GM18873 (cell line): Measurements from ENCODE around the gene PUM2.

Source experiments
- ATAC-seq: cut with Tn5 transposase; IDR thresholded peaks from one replicate; pipeline ENCODE4 v1.9.1; 2021; ENCODE audit warnings: mild to moderate bottlenecking, moderate library complexity, moderate number of reproducible peaks; ENCODE audit not compliant: unreplicated experiment, low FRiP score

PUM2 gene

DNA sequence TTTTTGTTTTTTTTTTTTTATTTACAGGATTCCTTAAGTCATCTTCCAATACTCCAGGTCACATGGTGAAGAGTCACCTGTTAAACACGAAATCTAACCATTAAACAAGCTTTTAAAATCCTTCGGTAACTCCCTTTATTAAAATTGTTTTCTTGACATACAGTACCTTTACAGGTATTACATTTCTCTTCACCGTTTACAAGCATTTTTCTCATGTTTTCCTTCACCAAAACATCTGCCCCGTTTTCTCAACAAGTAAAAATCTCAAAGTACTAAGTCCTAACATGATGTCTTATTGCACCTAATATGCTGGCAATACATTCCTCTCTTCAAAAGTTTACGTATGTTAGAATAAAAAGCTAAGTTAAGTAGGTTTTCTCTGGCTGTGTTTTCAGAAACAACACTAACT, 1.1 kb downstream of the PUM2 start:
- ATAC-seq = no peak

- no peak for ATAC-seq
These were observed 2.1 kb downstream of the PUM2 start for GRCh38 chr2:20348542-20348941.

GRCh38 chr2:20346565-20347381, 3.9 kb downstream of the PUM2 start:
- no peak for ATAC-seq

- no peak for ATAC-seq
These were observed 7.5 kb downstream of the PUM2 start for GRCh38 chr2:20343128-20343527.

- ATAC-seq = no peak
These were observed 11.6 kb downstream of the PUM2 start for GRCh38 chr2:20339012-20339411.

DNA sequence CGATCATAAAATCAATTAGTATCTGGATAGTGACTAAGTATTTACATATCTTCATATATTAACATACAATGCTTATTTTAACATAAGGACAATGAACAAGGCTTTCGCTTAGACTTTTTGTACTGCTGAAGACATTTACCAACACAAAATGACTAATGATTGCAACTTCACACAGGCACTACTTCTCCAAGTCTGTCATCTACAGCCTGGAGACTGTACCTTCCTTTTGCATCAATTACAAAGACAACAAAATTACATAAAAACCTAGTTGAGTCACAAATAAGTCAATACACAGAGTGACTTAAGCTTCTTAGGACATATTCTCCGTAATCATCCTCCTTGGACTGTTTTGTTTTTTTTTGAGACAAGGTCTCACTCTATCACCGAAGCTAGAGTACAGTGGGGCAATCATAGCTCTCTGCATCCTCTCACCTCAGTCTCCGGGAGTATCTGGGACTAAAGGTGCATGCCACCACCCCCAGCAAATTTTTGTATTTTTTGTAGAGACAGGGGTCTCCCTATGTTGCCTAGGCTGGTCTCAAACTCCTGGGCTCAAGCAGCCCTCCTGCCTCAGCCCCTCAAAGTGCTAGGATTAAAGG, 15.9 kb downstream of the PUM2 start:
- ATAC-seq = no peak

DNA sequence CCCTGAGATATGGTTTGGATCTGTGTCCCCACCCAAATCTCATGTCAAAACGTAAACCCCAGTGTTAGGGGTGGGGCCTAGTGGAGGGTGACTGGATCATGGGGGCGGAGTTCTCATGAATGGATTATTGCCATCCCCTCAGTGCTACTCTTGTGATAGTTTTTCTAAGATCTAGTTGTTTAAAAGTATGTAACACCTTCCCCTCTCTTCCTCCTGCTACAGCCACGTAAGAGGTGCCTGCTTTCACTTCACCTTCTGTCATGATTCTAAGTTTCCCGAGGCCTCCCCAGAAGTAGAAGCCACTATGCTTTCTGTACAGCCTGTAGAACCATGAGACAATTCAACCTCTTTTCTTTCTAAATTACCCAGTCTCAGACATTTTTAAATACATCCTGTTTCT, 16.9 kb downstream of the PUM2 start:
- no peak for ATAC-seq

DNA sequence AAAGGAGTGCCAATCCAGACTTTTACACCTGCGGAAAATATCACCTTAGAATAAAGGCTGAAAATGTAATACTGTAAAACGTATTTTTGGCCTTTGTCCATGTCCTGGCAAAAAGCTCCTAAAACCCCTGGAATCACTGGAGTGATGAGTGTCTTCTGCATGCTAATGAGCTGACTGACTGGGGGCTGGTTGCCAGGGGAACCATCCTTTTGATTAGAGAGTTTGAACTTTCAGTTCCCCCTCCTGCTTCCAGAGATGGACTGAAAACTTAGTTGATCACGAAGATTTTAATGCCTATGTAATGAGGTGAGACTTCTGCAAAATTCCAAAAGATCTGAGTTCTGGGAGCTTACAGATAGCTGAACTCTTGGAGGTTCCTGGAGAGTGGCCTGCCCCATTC, 20.5 kb downstream of the PUM2 start:
- ATAC-seq = no peak

DNA sequence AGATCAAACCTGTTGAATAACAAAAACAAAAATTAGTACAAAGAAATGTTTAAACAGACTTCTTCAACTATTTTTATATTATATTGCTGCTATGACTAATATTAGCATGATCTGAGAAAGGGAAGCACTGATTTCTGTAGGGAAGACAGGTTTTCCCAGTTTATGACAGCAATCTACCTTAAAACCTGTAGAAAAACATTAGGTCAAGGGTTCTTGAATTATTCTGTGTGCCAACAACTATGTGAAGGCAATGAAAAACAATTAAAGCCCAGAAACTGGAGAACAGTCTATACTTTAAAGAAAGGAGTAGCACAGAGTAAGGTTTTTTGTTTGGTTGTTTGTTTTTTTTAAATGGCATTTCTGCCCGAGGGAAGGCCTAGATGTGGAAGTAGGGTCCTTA, 23.3 kb downstream of the PUM2 start:
- no peak for ATAC-seq

GRCh38 chr2:20326163-20326780, 24.4 kb downstream of the PUM2 start:
- ATAC-seq = peak; percentile 71

DNA sequence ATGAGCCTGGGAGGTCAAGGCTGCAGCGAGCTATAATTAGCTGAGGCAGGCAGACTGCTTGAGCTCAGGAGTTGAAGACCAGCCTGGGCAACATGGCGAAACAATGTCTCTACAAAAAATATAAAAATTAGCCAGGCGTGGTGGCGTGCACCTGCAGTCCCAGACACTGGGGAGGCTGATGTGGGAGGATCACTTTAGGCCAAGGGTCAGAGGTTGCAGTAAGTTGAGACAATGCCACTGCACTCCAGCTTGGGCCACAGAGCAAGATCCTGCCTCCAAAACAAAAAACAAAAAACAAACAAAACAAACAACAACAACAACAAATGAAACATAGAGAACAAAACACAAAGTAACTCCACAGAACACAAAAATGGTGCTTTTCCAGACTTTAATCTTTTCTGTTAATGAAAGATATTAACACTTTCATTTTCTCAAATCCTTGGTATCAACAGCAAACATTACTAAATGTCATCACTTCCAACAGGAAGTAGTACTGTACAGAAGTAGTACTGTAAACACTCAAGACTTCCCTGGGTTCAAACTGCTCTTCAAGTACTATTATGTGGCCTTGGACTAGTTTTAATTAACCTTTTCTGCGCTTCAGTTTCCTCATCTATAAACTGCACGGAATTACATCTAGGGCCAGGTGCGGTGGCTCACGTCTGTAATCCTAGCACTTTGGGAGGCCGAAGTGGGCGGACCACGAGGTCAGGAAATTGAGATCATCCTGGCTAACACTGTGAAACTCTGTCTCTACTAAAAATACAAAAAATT, 27.9 kb downstream of the PUM2 start:
- ATAC-seq = no peak

DNA sequence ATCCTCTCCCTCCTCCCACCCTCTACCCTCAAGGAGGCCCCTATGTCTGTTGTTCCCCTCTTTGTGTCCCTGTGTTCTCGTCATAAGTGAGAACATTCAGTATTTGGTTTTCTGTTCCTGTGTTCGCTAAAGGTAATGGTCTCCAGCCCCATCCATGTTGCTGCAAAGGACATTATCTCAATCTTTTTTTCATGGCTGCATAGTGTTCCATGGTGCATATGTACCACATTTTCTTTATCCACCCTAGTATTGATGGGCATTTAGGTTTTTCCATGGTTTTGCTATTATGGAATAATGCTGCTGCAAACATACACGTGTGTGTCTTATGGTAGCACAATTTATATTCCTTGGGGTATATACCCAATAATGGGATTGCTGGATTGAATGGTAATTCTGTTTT, 33.0 kb downstream of the PUM2 start:
- ATAC-seq = no peak

DNA sequence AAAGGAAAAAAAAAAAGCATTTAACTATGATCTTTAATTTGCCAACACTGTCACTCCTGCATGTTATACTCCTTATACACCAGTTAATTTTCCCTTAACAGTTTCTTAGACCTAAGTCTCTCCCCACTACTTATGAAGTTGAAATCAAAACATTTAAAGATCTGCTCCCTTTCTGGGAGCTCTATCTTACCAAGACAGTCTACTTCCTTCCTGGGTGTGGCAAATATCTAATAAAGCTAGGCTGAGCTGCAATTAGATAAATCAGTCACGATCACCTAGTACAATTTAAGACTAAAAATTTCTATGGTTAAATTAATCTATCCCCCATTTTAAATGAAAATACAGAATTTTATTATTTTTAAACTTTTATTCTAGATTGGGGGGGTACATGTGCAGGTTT, 33.4 kb downstream of the PUM2 start:
- ATAC-seq = no peak

DNA sequence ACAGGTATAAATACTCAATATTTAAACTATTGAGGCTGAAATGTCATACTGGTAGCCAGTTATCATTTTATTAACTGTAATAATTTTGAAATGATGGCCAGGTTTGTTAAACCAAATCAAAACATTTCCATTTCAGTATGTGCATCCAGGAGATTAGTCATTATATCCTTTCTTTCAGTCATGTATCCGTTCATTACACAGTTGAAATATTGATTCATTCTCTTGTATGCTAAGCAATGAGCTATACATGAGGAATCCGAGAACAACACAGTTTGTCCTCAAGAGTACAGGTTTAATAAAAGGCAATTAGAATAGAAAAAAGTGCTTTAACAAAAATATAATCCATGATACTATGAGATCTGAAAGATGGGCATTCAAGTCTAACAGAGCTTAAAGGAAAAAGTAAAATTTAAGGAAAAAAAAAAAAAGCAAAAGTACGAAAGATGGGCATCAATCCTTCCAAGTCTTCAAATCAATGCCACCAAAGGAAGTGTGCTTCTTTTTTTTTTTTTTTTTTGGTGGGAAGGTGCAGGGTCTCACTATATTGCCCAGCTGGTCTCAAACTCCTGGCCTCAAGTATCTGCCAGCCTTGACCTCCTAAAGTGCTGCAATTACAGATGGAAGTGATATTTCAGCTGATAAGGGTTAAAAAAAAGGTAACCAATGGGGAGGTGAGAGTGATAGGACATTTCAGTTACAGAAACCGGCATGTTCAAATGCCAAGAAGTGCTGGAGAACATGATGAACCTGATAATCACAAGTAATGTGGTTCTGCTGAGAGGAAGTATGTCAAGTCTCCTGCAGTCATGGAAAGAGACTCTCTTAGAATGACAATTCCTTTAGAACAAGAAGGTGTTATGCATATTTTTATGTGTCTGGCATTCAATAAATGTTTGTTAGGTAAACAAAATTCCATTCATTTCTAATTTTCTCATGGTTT, 35.8 kb downstream of the PUM2 start:
- no peak for ATAC-seq

- ATAC-seq = no peak
These were observed 37.0 kb downstream of the PUM2 start for GRCh38 chr2:20313659-20314058.

DNA sequence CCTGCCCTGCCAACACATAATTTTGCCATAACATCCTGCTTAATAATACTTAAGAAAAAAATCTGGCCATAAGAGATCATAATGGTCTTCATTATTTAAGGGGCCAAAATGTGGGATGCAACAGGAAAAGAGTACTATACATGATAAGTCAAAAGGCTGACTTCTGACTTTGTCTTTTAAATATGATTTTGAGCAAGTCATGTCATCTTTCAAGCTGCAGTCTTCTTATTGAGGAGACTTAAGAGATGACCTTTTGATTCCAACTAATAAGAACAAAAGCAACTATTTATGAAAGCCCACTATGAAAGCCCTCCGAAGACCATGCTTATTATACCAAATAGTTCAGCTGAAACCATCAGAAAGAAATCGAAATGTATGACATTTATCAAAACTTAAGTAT, 41.6 kb downstream of the PUM2 start:
- ATAC-seq = no peak

DNA sequence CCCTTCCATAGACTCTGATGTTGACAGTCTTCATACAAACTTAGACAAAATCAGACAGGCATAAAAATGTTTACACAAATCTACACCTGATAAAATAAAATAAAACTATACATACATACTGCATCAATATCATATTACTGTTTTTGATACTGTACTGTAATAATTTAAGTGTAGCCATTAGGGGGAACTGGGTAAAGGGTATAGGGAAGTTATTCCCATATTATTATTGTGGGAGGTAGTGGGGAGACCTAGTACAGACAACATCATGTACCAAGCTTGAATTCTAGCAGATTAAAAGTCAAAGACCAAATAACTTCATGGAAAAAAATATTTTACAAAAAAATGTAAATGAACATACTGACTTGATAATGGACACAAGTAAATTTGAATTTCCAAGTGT, 43.3 kb downstream of the PUM2 start:
- ATAC-seq = no peak

DNA sequence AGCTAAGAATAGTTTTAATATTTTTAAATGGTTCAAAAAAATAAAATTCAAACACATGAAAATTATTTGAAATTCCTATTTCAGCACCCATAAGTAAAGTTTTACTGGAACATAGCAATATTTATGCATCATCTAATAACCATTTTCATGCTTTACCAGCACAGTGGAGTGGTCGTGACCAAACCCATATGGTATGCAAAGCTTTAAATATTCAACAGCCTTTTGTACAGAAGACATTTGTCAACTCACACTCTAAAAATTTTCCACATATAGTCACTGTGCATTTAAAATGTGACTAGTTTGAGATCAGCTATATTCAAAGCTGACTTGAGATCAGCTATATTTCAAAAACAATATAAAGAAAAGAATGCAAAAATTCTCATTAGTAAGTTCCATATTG, 46.2 kb downstream of the PUM2 start:
- no peak for ATAC-seq

DNA sequence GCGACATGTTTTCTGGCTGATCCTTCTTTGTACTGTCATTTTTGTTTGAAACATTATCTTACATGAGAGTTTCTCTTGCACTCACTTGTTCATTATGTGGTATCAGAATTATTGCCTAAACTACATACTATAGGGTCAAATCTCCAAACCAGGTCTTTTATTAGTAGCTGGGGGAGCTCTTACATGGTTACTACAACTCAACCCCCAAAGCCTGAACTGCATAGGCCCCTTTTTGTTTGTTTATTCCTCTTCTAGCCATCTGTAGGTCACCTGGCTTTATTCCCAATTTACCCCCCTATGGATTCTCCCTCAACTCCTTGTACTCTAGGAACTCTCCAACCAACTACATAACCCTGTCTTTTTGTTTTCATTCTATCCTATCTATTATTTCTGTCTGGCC, 46.7 kb downstream of the PUM2 start:
- no peak for ATAC-seq

DNA sequence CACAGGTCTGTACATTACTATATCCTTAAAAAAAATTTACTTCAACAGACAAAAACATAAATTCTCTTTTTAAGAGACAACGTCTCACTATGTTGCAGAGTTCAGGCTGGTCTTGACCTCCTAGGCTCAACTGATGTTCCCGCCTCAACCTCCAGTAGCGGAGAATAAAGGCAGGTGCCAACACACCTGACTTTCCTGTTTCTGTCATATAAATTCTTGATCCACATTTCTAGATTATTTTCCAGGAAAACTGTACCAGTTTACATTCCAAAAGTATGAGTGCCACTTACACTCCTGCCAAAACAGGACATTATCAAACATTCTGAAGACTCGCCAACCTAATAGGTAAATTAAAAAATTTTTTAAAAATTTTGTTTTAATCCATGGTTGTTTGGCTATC, 48.6 kb downstream of the PUM2 start:
- ATAC-seq = no peak
